ENCODE results near the gene SLC9A1.

SLC9A1 gene

DNA sequence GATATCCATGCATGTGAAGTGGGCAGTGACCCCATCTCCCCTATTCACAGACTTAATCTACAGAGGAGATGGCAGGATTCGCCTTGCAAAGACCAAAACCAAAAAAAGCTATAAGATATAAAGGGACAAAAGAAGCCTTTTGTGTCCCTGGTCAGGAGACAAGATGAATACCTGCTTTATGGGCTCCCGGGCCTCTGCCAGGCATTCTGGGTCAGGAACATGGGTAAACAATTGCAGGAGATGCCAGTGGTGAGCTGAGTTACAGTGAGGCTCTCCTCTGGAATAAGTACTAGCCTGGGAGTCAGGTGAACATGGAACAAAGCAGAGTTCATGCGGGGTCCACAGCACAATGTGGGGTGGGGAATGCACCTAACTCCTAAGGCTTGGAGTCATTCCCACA lies 4.7 kb downstream of the SLC9A1 start:
- FAIRE-seq, result no peak

- no peak for FAIRE-seq
Observed at GRCh38 chr1:27149762-27150113, 5.2 kb downstream of the SLC9A1 start.

- no peak for FAIRE-seq
Observed at GRCh38 chr1:27149084-27149761, 5.7 kb downstream of the SLC9A1 start.

DNA sequence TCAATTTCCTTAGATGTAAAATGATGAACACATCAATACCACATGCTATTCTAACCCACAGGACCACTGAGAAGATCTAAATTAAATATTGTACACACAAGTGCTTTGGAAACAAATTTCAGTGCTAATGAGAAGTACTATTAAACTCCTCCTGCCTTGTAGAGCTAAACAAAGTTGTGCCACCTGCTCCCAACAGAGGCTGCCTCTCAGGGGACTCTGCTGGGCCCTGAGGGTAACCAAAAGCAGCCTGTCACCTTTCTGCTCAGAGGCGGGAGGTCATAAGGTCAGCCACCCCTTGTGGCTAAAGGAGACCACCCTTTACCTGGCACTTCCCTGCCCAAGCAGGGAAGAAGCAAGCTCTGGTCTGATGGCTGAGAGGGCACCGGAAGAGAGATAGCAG lies 6.3 kb downstream of the SLC9A1 start:
- no peak for FAIRE-seq

- FAIRE-seq, result no peak
Observed at GRCh38 chr1:27147842-27148518, 6.9 kb downstream of the SLC9A1 start.

- FAIRE-seq, result no peak
Observed at GRCh38 chr1:27145934-27146354, 9.0 kb downstream of the SLC9A1 start.

DNA sequence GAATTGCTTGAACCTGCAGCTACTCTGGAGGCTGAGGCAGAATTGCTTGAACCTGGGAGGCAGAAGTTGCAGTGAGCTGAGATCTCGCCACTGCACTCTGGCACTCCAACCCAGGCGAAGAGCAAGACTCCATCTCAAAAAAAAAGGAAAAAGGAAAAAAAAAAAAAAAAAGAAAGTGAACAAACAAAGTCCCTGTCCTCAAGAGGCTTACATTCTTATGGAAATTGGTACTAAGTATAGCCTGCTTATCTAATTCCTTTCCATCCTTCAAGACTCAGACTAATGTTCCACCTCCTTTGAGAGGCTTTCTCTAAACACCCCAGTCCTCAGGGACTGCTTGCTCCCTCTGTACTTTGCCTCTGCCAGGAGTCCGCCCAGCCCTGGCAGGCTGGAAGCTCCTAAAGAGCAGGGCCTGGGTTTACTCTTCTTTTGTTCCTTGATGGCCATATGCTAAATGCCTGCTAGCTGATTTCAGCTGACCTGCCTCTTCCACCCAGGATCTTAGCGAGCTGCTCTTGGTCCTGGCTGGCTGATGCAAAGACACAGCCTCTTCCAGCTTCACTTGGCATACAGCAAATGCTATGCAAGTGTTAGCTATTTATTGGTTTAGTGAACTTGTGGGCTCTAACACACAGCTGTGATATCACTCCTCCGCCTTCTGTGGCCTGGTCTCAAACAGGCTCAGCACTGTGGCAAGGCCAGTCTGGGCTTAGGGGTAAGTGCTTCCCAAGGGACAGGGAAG lies 9.8 kb downstream of the SLC9A1 start:
- FAIRE-seq, result no peak

DNA sequence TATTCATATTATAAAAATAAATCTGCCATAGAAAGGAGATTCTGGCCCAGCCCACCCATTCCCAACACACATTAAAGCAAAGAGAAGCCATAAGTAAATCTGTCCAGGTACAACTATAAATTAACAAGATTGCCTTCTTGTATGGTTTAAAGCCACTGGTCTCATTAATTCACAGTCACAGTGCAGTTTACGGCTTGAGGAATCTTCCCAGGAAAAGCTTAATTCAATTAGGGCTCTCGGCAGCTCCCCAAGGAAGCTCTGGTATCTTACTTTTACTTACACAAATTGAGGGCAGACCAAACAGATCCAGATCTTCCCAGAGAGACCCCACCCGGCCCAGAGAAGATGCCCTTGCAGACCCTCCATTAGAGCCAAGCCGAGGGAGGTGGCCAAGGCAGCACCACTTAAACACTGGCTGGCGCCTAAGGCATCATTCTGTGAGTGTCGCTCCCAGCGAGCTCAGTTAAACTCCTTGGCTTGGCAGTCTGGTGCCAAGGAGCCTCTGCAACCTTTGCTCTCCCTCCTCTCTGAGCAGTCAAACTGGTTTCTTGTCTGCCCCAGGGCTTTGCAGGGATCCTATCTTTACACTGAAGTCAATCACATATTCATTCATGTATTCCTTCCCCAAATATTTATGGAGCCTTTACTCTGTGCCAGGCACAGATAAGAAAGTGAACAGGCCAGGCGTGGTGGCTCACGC lies 10.7 kb downstream of the SLC9A1 start:
- FAIRE-seq, result no peak

GRCh38 chr1:27143401-27143800 lies 11.5 kb downstream of the SLC9A1 start:
- FAIRE-seq, result no peak

DNA sequence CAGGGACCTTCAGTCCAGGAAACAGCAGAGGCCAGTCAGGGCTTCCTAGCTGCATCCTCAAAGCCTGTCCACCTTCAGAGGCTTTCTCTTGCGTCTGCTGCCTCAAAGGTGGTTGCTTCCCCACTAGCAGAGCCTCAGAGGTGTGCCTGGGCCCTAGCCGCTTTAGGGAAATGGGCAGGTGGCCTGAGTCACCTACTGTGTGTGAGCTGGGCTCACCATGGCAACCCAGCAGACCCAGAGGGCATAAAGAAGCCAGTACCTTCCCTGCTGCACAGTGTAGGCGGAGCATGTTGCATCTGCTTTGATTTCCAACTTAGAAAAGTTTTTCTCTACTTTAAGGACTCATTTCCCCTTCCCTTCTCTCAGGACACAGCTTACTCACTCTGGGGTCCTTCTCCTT lies 12.5 kb downstream of the SLC9A1 start:
- no peak for FAIRE-seq

DNA sequence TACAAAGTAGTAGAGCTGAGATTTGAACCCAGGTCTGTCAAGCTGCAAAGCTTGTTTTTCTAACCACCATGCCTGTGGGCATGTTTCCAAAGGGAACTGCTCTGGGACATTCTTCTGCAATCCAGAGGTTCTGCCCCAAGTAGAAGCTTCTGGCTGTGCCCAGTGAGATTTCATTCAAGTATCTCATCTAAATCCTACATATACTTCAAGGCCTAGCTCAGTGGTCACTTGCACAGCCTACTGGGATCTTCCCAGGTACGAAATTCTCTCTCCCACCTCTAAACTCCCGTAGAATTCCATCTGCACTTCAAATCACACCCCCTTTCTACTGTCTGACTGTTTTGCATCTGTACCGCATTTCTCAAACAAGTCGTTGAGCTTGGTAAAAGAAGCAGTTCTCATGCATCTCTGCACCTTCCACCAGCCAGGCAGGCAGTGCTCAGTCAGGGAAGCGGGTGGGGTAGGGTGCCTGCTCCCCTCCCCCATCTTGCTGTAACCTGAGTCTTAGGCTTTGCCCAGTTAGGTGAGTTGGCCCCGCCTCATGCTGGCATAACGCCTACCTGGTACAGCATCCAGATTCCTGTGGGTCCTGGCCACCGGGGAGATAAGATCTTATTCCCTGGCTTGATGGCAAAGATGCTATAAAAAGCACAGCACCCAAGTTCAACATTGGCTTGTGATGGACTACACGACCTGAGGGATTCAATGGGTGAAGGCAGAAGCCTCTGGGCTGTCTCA lies 13.5 kb downstream of the SLC9A1 start:
- FAIRE-seq, result no peak

DNA sequence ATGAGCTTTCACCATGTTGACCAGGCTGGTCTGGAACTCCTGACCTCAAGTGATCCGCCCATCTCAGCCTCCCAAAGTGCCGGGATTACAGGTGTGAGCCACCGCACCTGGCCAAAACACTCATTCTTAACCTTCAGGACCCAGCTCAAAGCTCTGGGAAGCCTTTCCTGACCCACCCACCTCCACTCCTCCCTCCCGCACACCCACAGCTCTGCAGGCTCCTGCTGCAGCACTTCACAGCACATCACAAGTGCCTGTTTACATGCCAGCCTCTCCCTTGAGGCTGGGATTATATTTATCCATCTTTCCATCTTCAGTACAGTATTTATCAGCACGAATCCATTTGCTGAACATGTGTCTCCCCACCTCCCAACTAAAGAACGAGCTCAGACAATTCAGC lies 14.9 kb downstream of the SLC9A1 start:
- FAIRE-seq, result no peak

- FAIRE-seq, result no peak
Observed at GRCh38 chr1:27138927-27139326, 16.0 kb downstream of the SLC9A1 start.

DNA sequence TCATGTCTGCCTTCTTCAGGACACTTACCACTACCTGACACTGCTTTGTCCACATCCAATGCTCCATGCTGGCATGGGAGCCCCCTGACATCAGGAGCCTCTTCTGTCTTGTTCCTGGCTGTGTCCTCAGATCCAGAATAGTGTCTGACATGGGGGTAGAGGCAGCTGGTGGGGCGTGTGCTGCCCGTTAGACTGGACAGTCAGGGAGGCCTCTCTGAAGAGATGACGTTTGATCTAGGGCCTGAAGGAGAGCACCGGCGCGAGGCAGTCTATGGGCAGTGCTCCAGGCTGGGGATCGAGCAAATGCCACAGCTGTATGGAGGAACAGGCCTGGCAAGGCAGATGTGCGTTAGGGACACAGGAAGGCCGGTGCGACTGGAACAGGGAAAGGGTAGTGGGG lies 16.6 kb downstream of the SLC9A1 start:
- no peak for FAIRE-seq

DNA sequence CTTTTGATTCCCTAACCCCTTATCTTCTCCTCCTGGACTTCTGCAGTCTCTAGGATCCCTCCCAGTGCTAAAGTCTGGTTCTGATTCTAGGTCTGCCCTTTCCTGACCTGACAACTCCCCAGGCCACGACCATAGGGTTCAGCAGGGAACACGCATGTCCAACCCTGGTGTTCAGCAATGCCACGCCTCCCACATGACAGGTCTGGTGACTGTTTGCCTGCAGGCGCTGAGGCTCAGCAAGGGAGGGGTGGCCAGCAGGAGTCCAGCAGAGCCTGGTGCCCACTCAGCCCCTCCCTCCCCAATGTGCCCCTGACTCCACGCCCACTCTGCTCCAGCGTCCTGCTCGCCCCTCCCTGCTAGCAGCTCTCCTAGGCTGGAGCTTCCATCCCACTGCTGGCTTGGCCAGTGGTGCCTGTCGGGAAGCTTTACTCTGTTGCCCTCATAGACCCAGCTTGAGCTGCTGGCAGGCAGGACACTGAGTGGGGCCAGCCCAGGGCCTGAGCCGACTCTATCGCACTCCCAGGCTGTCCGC lies 17.3 kb downstream of the SLC9A1 start:
- no peak for FAIRE-seq

- no peak for FAIRE-seq
Observed at GRCh38 chr1:27136998-27137542, 17.9 kb downstream of the SLC9A1 start.

- no peak for FAIRE-seq
Observed at GRCh38 chr1:27136236-27136551, 18.7 kb downstream of the SLC9A1 start.

- FAIRE-seq, result no peak
Observed at GRCh38 chr1:27135541-27136235, 19.2 kb downstream of the SLC9A1 start.

DNA sequence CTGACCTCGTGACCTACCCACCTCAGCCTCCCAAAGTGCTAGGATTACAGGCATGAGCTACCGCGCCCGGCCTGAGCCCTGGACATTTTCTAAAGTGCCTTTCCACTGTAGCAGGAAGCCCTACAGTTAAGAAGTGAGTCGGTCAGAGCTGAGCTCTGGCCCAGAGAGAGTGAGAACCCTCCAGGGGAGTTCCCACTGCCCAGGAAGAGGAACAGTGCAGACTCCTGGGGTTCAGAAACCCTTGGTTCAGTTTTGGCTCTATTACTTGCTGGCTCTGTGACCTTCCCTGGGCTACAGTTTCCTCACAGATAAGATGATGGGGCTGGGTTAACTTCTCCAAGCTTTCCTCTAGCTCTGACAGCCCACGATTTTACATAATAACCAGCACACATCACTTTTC lies 20.9 kb downstream of the SLC9A1 start:
- FAIRE-seq, result no peak

- no peak for FAIRE-seq
Observed at GRCh38 chr1:27133158-27133557, 21.8 kb downstream of the SLC9A1 start.

DNA sequence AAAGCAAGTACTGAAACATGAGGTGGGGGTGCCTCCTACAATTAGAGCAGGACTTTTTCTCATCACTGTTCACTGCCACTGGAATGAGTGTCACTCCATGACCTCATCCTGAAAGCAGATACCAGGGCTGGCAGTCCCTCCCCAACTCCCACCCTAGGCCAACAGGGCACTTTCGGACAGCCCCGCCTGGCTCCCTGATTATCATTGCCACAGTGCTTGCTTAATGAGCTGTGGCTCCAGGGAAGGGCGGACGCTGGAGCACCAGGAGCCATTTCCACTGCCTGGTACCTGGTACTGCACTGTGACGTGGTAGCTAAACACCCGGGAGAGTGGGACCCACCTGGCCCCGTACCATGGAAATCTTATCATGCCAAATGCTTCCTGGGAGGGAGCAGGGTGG lies 22.3 kb downstream of the SLC9A1 start:
- FAIRE-seq, result no peak

- FAIRE-seq, result no peak
Observed at GRCh38 chr1:27132147-27132546, 22.8 kb downstream of the SLC9A1 start.
